BE2C (cell line): ENCODE results near the gene ABHD13.

Source experiments
- DNase-seq: peaks from one replicate; pipeline ENCODE4 v3.0.0-alpha.2; 2020
- H3K27me3 ChIP-seq: fragments of 250-450 bp; sonication (Bioruptor Pico); 2 replicates; pipeline ENCODE4 v1.5.1; 2020; ENCODE audit warnings: mild to moderate bottlenecking
- H3K36me3 ChIP-seq: fragments of 250-450 bp; sonication (Bioruptor Pico); 2 replicates; pipeline ENCODE4 v1.5.1; 2020; ENCODE audit warnings: mild to moderate bottlenecking
- H3K4me1 ChIP-seq: fragments of 250-450 bp; sonication (Bioruptor Pico); 2 replicates; pipeline ENCODE4 v1.5.1; 2020
- H3K4me3 ChIP-seq: 2 replicates; pipeline ENCODE4 v1.5.1; 2011; ENCODE audit warnings: low read depth, low read length
- H3K9me3 ChIP-seq: fragments of 250-450 bp; sonication (Bioruptor Pico); 2 replicates; pipeline ENCODE4 v1.5.1; 2020
- CTCF ChIP-seq: IDR thresholded peaks from 2 replicates; pipeline ENCODE4 v1.5.1; 2012; ENCODE audit warnings: mild to moderate bottlenecking, low read depth, low read length

ABHD13 gene

GRCh38 chr13:108195861-108196260 lies 22.3 kb upstream of the ABHD13 start:
- H3K9me3 ChIP-seq = no peaks in the 10 kb centered on the region
- no peaks in the 10 kb centered on the region for H3K36me3 ChIP-seq
- TF ChIP-seq CTCF = no peak
- DNase-seq = no peak
- peaks cover 18% of the 10 kb centered on the region for H3K27me3 ChIP-seq
- no peaks in the 10 kb centered on the region for H3K4me1 ChIP-seq
- no peak overlapping the region for H3K4me3 ChIP-seq

- no peak for DNase-seq
- peaks cover 21% of the 10 kb centered on the region for H3K27me3 ChIP-seq
- H3K4me3 ChIP-seq = no peak overlapping the region
- H3K4me1 ChIP-seq = no peaks in the 10 kb centered on the region
- H3K36me3 ChIP-seq = no peaks in the 10 kb centered on the region
- H3K9me3 ChIP-seq = no peaks in the 10 kb centered on the region; the same call in 1 of the 2 replicates
- TF ChIP-seq CTCF = no peak
Measured at GRCh38 chr13:108200781-108201398, 17.3 kb upstream of the ABHD13 start.

- no peak for TF ChIP-seq CTCF
- H3K36me3 ChIP-seq = peaks cover 6% of the 10 kb centered on the region; the same call in 1 of the 2 replicates
- no peaks in the 10 kb centered on the region for H3K27me3 ChIP-seq
- H3K4me3 ChIP-seq = no peak overlapping the region
- H3K9me3 ChIP-seq = no peaks in the 10 kb centered on the region
- no peaks in the 10 kb centered on the region for H3K4me1 ChIP-seq
- DNase-seq = no peak
Measured at GRCh38 chr13:108210551-108210950, 7.6 kb upstream of the ABHD13 start.

GRCh38 chr13:108212886-108213285 lies 5.3 kb upstream of the ABHD13 start:
- no peak for DNase-seq
- Histone ChIP-seq H3K9me3 (no peaks in the 10 kb centered on the region), H3K4me1 (no peaks in the 10 kb centered on the region), H3K27me3 (no peaks in the 10 kb centered on the region), H3K36me3 (peaks cover 6% of the 10 kb centered on the region; the same call in 1 of the 2 replicates), H3K4me3 (no peak overlapping the region)
- no peak for TF ChIP-seq CTCF

GRCh38 chr13:108213946-108214345 lies 4.2 kb upstream of the ABHD13 start:
- Histone ChIP-seq H3K9me3 (no peaks in the 10 kb centered on the region), H3K36me3 (peaks cover 6% of the 10 kb centered on the region; the same call in 1 of the 2 replicates), H3K4me3 (peak overlapping the region; percentile 47; the same call in 1 of the 2 replicates), H3K4me1 (no peaks in the 10 kb centered on the region), H3K27me3 (no peaks in the 10 kb centered on the region)
- TF ChIP-seq CTCF = no peak
- no peak for DNase-seq

GRCh38 chr13:108214441-108215271 lies 3.5 kb upstream of the ABHD13 start:
- Histone ChIP-seq H3K9me3 (no peaks in the 10 kb centered on the region), H3K4me3 (peak overlapping the region; percentile 63), H3K36me3 (peaks cover 6% of the 10 kb centered on the region; the same call in 1 of the 2 replicates), H3K27me3 (no peaks in the 10 kb centered on the region), H3K4me1 (peaks cover 3% of the 10 kb centered on the region; the same call in 1 of the 2 replicates)
- peak; percentile 18 for DNase-seq
- no peak; the same call in 1 of the 2 replicates for TF ChIP-seq CTCF
